Measurements from ENCODE around the gene TNNI3.
"Not testable (repeated sequence)": the region's sequence is repeated elsewhere in the genome, so short reads cannot be mapped to it uniquely, and the experiment has no call there.

The TNNI3 gene

DNA sequence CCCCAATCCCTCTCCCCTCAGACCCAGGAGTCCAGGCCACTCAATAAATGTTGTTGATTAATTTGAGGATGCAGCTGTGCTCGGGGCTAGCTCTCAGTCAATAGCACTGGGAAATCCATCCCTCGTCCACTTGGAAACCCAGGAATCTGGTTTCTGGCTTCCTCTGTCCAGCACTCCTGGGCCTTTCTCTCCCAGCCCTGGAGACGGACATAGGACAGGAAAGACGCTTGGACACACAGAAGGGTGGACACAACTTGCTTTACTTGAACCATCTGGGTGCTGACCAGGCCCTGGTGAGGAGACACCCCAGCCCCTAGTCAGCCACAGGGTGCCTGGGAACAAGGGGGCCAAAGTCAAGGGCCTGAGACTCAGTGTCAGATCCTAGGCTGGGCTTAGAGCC, 891 bp upstream of the TNNI3 start:
- no peak overlapping the region for H3K4me2 ChIP-seq (ENCODE audit: low read depth, low read length, poor library complexity, severe bottlenecking)
- H3K4me3 ChIP-seq (ENCODE audit: insufficient read depth, low read length, poor library complexity, severe bottlenecking) = no peak overlapping the region
- H3K27ac ChIP-seq (ENCODE audit: low read depth, low read length) = no peak overlapping the region
- no peak overlapping the region for H2AFZ ChIP-seq (ENCODE audit: low read depth, low read length, severe bottlenecking)
- no peaks in the 10 kb centered on the region for H3K36me3 ChIP-seq (ENCODE audit: low read length)
- H3K9me3 ChIP-seq (ENCODE audit: insufficient read depth, low read length) = no peaks in the 10 kb centered on the region
- no peaks in the 10 kb centered on the region for H3K27me3 ChIP-seq (ENCODE audit: low read length)
- TF ChIP-seq, protein P1, sequence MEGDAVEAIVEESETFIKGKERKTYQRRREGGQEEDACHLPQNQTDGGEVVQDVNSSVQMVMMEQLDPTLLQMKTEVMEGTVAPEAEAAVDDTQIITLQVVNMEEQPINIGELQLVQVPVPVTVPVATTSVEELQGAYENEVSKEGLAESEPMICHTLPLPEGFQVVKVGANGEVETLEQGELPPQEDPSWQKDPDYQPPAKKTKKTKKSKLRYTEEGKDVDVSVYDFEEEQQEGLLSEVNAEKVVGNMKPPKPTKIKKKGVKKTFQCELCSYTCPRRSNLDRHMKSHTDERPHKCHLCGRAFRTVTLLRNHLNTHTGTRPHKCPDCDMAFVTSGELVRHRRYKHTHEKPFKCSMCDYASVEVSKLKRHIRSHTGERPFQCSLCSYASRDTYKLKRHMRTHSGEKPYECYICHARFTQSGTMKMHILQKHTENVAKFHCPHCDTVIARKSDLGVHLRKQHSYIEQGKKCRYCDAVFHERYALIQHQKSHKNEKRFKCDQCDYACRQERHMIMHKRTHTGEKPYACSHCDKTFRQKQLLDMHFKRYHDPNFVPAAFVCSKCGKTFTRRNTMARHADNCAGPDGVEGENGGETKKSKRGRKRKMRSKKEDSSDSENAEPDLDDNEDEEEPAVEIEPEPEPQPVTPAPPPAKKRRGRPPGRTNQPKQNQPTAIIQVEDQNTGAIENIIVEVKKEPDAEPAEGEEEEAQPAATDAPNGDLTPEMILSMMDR (IDR thresholded peaks at IDR 0.05; ENCODE audit: insufficient read depth, low read length, poor library complexity, severe bottlenecking) = no peak
- TF ChIP-seq EZH2phosphoT487 (conservative IDR thresholded peaks at IDR 0.05; ENCODE audit: low read length) = no peak
- no peaks in the 10 kb centered on the region for H3K9me2 ChIP-seq (replicated peaks; ENCODE audit: insufficient read depth, low read length)
- H3K9ac ChIP-seq (ENCODE audit: low read length) = no peak overlapping the region
- H4K20me1 ChIP-seq (ENCODE audit: low read depth, low read length) = no peaks in the 10 kb centered on the region
- peaks cover 3% of the 10 kb centered on the region; the same call in 1 of the 2 replicates for H3F3A ChIP-seq (ENCODE audit: insufficient read depth)
- no peaks in the 10 kb centered on the region for H3K79me2 ChIP-seq (ENCODE audit: insufficient read depth, low read length)

GRCh38 chr19:55156202-55157063, 1.1 kb downstream of the TNNI3 start:
- no peaks in the 10 kb centered on the region for H4K20me1 ChIP-seq (ENCODE audit: low read depth, low read length)
- peaks cover 4% of the 10 kb centered on the region; the same call in 1 of the 2 replicates for H3F3A ChIP-seq (ENCODE audit: insufficient read depth)
- no peak overlapping the region for H3K9ac ChIP-seq (ENCODE audit: low read length)
- H3K27ac ChIP-seq (ENCODE audit: low read depth, low read length) = no peak overlapping the region
- no peak overlapping the region for H3K4me2 ChIP-seq (ENCODE audit: low read depth, low read length, poor library complexity, severe bottlenecking)
- no peak overlapping the region for H3K4me3 ChIP-seq (ENCODE audit: insufficient read depth, low read length, poor library complexity, severe bottlenecking)
- H3K27me3 ChIP-seq (ENCODE audit: low read length) = no peaks in the 10 kb centered on the region
- H3K79me2 ChIP-seq (ENCODE audit: insufficient read depth, low read length) = no peaks in the 10 kb centered on the region
- H3K9me2 ChIP-seq (replicated peaks; ENCODE audit: insufficient read depth, low read length) = no peaks in the 10 kb centered on the region
- H3K36me3 ChIP-seq (ENCODE audit: low read length) = no peaks in the 10 kb centered on the region
- TF ChIP-seq, protein P1 (IDR thresholded peaks at IDR 0.05; ENCODE audit: insufficient read depth, low read length, poor library complexity, severe bottlenecking) = no peak
- no peak for TF ChIP-seq EZH2phosphoT487 (conservative IDR thresholded peaks at IDR 0.05; ENCODE audit: low read length)
- no peaks in the 10 kb centered on the region for H3K9me3 ChIP-seq (ENCODE audit: insufficient read depth, low read length)
- no peak overlapping the region for H2AFZ ChIP-seq (ENCODE audit: low read depth, low read length, severe bottlenecking)

DNA sequence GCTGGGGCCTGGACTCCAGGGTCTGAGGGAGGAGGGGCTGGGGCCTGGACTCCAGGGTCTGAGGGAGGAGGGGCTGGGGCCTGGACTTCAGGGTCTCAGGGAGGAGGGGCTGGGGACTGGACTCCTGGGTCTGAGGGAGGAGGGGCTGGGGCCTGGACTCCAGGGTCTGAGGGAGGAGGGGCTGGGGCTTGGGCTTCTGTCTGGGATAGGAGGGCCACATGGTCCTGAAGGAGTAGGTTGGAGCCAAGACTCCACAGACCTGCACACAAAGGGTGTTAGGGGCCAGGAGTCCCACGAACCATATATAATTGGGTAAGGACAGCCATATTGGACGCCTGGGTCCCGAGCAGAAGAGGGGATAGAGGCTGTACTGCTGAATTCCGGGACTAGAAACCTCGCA, 1.7 kb downstream of the TNNI3 start:
- not testable (repeated sequence) for H3K27me3 ChIP-seq (ENCODE audit: low read length); H3K4me2 ChIP-seq (ENCODE audit: low read depth, low read length, poor library complexity, severe bottlenecking); H3K9me2 ChIP-seq (replicated peaks; ENCODE audit: insufficient read depth, low read length); H3K36me3 ChIP-seq (ENCODE audit: low read length); H3K79me2 ChIP-seq (ENCODE audit: insufficient read depth, low read length); H2AFZ ChIP-seq (ENCODE audit: low read depth, low read length, severe bottlenecking); H3K9ac ChIP-seq (ENCODE audit: low read length); H3F3A ChIP-seq (ENCODE audit: insufficient read depth); H3K27ac ChIP-seq (ENCODE audit: low read depth, low read length); H3K4me3 ChIP-seq (ENCODE audit: insufficient read depth, low read length, poor library complexity, severe bottlenecking); H4K20me1 ChIP-seq (ENCODE audit: low read depth, low read length); H3K9me3 ChIP-seq (ENCODE audit: insufficient read depth, low read length)

GRCh38 chr19:55153652-55154264, 3.8 kb downstream of the TNNI3 start:
- H3K36me3 ChIP-seq (ENCODE audit: low read length) = no peaks in the 10 kb centered on the region
- no peak for TF ChIP-seq EZH2phosphoT487 (conservative IDR thresholded peaks at IDR 0.05; ENCODE audit: low read length)
- TF ChIP-seq, protein P1 (IDR thresholded peaks at IDR 0.05; ENCODE audit: insufficient read depth, low read length, poor library complexity, severe bottlenecking) = no peak
- H4K20me1 ChIP-seq (ENCODE audit: low read depth, low read length) = no peaks in the 10 kb centered on the region
- no peaks in the 10 kb centered on the region for H3K27me3 ChIP-seq (ENCODE audit: low read length)
- no peaks in the 10 kb centered on the region for H3K9me3 ChIP-seq (ENCODE audit: insufficient read depth, low read length)
- no peak overlapping the region for H3K4me3 ChIP-seq (ENCODE audit: insufficient read depth, low read length, poor library complexity, severe bottlenecking)
- peaks cover 4% of the 10 kb centered on the region; the same call in 1 of the 2 replicates for H3F3A ChIP-seq (ENCODE audit: insufficient read depth)
- no peak overlapping the region for H3K27ac ChIP-seq (ENCODE audit: low read depth, low read length)
- H2AFZ ChIP-seq (ENCODE audit: low read depth, low read length, severe bottlenecking) = peak overlapping the region; percentile 75
- no peak overlapping the region for H3K4me2 ChIP-seq (ENCODE audit: low read depth, low read length, poor library complexity, severe bottlenecking)
- no peak overlapping the region for H3K9ac ChIP-seq (ENCODE audit: low read length)
- no peaks in the 10 kb centered on the region for H3K9me2 ChIP-seq (replicated peaks; ENCODE audit: insufficient read depth, low read length)
- no peaks in the 10 kb centered on the region for H3K79me2 ChIP-seq (ENCODE audit: insufficient read depth, low read length)
